ENCODE data around the gene FARP1. TPM values are rescaled to one million over a fixed set of nuclear protein-coding genes. Genes with fewer than 3 reads are reported as not detected.
A peak's percentile ranks its signal among the peaks of the same experiment; 100 is the strongest.

FARP1 gene
- total and polyA plus RNA-seq, 2 of the 13 experiments (the other 11 are each of a cell fraction or from before 2014, with no cell fraction given) = 70.6 to 126 TPM

DNA sequence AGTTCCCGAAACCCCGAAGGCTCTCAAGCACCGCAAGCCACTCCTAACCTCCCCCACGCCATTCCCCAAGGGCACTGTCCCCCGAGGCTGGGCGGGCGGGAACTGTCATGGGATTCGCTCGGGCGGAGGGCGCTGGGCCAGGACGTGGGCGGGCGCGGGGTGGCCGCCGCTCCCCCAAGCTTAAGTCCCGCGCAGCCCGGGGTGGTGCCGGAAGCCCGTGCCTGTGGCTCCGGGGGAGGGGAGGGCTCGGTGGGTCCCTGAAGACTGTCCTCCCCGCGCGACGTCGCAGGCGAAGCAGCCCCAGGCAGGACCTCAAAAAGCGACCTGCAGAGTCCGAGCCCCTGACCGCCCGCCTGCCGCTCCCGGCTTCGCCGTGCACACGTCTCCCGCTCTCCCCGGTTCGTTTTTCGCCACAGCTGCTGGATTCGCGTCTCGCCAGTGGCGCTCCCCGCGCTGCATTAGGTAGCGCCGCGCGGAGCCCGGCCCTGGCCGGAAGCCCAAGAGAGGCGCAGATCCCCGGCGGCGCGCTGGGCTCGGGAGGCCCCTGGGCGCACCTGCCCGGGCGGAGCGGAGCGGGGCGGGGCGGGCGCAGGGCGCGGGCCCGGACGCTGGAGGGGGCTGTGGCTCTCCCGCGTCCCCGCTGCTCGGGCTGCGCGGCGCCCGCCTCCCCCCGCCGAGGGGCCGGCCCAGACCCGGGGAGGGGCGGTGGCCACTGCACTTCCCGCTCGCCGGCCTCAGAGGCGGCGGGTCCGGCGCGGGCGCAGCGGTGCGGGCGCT is at the start of gene FARP1 (continued):
- TF ChIP-seq, protein P1, sequence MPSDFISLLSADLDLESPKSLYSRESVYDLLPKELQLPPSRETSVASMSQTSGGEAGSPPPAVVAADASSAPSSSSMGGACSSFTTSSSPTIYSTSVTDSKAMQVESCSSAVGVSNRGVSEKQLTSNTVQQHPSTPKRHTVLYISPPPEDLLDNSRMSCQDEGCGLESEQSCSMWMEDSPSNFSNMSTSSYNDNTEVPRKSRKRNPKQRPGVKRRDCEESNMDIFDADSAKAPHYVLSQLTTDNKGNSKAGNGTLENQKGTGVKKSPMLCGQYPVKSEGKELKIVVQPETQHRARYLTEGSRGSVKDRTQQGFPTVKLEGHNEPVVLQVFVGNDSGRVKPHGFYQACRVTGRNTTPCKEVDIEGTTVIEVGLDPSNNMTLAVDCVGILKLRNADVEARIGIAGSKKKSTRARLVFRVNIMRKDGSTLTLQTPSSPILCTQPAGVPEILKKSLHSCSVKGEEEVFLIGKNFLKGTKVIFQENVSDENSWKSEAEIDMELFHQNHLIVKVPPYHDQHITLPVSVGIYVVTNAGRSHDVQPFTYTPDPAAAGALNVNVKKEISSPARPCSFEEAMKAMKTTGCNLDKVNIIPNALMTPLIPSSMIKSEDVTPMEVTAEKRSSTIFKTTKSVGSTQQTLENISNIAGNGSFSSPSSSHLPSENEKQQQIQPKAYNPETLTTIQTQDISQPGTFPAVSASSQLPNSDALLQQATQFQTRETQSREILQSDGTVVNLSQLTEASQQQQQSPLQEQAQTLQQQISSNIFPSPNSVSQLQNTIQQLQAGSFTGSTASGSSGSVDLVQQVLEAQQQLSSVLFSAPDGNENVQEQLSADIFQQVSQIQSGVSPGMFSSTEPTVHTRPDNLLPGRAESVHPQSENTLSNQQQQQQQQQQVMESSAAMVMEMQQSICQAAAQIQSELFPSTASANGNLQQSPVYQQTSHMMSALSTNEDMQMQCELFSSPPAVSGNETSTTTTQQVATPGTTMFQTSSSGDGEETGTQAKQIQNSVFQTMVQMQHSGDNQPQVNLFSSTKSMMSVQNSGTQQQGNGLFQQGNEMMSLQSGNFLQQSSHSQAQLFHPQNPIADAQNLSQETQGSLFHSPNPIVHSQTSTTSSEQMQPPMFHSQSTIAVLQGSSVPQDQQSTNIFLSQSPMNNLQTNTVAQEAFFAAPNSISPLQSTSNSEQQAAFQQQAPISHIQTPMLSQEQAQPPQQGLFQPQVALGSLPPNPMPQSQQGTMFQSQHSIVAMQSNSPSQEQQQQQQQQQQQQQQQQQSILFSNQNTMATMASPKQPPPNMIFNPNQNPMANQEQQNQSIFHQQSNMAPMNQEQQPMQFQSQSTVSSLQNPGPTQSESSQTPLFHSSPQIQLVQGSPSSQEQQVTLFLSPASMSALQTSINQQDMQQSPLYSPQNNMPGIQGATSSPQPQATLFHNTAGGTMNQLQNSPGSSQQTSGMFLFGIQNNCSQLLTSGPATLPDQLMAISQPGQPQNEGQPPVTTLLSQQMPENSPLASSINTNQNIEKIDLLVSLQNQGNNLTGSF (CRISPR knock-in tag; IDR thresholded peaks at IDR 0.05) = no peak
- TF ChIP-seq ZNF160 (CRISPR knock-in tag; IDR thresholded peaks at IDR 0.05) (peak; percentile 14; the same call in 1 of the 2 replicates), ZSCAN9 (CRISPR knock-in tag; IDR thresholded peaks at IDR 0.05; ENCODE audit: borderline replicate concordance) (0 out of 2 replicates have a peak, but pooled peaks have one; percentile 28), ATF1 (CRISPR knock-in tag; IDR thresholded peaks at IDR 0.05) (no peak), SNAPC2 (CRISPR knock-in tag; IDR thresholded peaks at IDR 0.05) (0 out of 2 replicates have a peak, but pooled peaks have one; percentile 20), ZNF782 (CRISPR knock-in tag; IDR thresholded peaks at IDR 0.05; ENCODE audit: borderline replicate concordance) (peak; percentile 77; the same call in 1 of the 2 replicates), FOXA1 (IDR thresholded peaks at IDR 0.05) (no peak), FOXA1 (CRISPR knock-in tag; IDR thresholded peaks at IDR 0.05) (no peak), ARNT2 (CRISPR knock-in tag; IDR thresholded peaks at IDR 0.05; ENCODE audit: low read depth) (peak; percentile 23), RFXAP (CRISPR knock-in tag; IDR thresholded peaks at IDR 0.05; ENCODE audit: borderline replicate concordance) (peak; percentile 50; the same call in 1 of the 2 replicates), ZNF547 (CRISPR knock-in tag; IDR thresholded peaks at IDR 0.05) (no peak; the same call in 1 of the 2 replicates), HDAC1 (CRISPR knock-in tag; IDR thresholded peaks at IDR 0.05) (peak; percentile 82), ZNF543 (CRISPR knock-in tag; IDR thresholded peaks at IDR 0.05) (peak; percentile 91), RELA (CRISPR knock-in tag; IDR thresholded peaks at IDR 0.05) (no peak), ETV5 (CRISPR knock-in tag; IDR thresholded peaks at IDR 0.05; ENCODE audit: borderline replicate concordance) (peak; percentile 76), SPEN (CRISPR knock-in tag; IDR thresholded peaks at IDR 0.05; ENCODE audit: low read depth) (no peak; the same call in 1 of the 2 replicates), FOXJ3 (CRISPR knock-in tag; IDR thresholded peaks at IDR 0.05; ENCODE audit: borderline replicate concordance) (no peak), ISL2 (CRISPR knock-in tag; IDR thresholded peaks at IDR 0.05) (peak; percentile 56), MATR3 (CRISPR knock-in tag; IDR thresholded peaks at IDR 0.05) (no peak), ZNF354B (CRISPR knock-in tag; IDR thresholded peaks at IDR 0.05) (no peak)
- TF ChIP-seq, protein P2, sequence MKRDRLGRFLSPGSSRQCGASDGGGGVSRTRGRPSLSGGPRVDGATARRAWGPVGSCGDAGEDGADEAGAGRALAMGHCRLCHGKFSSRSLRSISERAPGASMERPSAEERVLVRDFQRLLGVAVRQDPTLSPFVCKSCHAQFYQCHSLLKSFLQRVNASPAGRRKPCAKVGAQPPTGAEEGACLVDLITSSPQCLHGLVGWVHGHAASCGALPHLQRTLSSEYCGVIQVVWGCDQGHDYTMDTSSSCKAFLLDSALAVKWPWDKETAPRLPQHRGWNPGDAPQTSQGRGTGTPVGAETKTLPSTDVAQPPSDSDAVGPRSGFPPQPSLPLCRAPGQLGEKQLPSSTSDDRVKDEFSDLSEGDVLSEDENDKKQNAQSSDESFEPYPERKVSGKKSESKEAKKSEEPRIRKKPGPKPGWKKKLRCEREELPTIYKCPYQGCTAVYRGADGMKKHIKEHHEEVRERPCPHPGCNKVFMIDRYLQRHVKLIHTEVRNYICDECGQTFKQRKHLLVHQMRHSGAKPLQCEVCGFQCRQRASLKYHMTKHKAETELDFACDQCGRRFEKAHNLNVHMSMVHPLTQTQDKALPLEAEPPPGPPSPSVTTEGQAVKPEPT (CRISPR knock-in tag; IDR thresholded peaks at IDR 0.05; ENCODE audit: low read depth) = 0 out of 2 replicates have a peak, but pooled peaks have one; percentile 67
- TF ChIP-seq, protein P3, sequence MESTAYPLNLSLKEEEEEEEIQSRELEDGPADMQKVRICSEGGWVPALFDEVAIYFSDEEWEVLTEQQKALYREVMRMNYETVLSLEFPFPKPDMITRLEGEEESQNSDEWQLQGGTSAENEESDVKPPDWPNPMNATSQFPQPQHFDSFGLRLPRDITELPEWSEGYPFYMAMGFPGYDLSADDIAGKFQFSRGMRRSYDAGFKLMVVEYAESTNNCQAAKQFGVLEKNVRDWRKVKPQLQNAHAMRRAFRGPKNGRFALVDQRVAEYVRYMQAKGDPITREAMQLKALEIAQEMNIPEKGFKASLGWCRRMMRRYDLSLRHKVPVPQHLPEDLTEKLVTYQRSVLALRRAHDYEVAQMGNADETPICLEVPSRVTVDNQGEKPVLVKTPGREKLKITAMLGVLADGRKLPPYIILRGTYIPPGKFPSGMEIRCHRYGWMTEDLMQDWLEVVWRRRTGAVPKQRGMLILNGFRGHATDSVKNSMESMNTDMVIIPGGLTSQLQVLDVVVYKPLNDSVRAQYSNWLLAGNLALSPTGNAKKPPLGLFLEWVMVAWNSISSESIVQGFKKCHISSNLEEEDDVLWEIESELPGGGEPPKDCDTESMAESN (CRISPR knock-in tag; conservative IDR thresholded peaks at IDR 0.05) = peak; percentile 54; the same call in 1 of the 2 replicates

Measured in HepG2 (cell line).